ENCODE results near the gene MAGEL2. TPM values are rescaled to one million over a fixed set of nuclear protein-coding genes. Genes with fewer than 3 reads are reported as not detected.

Gene MAGEL2
- total RNA-seq = 5.0 TPM
- 0.89 TPM for polyA plus RNA-seq

DNA sequence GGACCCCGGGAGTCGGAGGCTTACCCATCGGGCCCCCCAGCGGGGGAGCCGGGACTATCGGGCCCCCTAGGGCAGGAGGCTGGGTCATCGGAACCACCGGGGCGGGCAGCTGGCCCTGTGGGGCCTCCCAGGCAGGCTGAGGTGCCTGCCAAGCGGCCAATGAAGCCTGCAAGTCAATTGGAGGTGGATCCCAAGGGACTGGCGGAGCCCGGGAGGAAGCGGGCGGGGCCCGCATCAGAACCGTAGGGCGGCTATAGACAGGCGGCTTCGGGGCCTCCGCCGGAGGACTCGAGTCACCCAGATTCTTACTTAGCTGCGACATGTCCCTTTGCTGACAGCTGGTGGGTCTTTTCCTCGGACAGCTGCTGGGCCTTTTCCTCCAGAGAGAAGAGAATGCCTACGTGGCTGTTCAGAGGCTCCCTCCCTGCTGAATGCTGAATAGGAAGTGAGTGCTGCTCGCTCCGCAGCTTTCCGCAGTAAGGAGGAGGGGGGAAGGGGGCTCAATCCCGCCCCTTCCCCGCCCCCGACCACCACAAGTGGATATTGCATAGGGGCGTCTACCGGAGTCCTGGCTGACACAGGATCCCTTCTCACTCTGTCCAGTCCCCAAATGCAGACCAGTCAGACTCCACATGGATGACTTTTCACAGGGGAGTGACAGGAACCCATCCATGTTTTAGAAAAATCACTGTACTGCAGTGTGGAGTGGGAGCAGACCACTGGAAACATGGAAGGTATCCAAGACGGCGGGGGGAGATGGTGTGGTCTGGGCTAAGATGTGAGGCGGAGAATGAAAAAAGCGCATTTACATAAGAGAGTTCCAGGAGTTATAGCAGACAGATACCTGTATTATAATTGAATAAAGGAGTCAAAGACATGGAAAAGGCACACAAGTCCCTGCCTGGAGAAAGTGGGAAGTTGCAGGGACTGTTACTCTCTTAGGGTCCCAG lies at the start of gene MAGEL2:
TSS of gene MAGEL2 (minus strand) at position 447 of the 950 bp plus-strand sequence. CDS start at position 322, 125 bp downstream.
- peak; percentile 41 for DNase-seq (ENCODE audit: extremely low spot score)
- H3K27ac ChIP-seq (ENCODE audit: low read depth) = no peak within 1 kb of the TSS
- 49% methylated on average over 37 of the region's 37 CpGs for WGBS

DNA sequence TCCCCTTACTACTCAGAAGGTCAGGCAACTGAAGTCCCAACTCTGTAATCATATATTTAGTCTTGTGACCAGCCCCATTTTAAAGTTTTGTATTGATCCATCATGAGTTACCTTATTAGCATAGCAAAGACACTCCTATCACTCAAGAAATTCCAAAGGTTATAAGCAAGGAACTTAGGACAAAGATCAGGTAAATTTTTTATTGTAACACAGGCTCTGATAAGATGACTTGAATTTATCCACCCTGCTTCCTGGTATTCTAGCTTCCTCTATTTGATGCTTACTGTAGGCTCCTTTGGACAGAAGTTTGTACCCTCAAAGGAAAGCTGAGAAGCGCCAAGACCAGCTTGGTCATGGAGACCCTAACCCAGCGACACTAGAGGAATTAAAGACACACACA lies 47.6 kb upstream of the MAGEL2 start:
- H3K4me1 ChIP-seq (ENCODE audit: insufficient read depth) = no peaks in the 10 kb centered on the region
- DNase-seq (ENCODE audit: extremely low spot score) = no peak
- H3K27ac ChIP-seq (ENCODE audit: low read depth) = no peak overlapping the region
- H3K4me3 ChIP-seq (ENCODE audit: low read depth, low read length) = no peak overlapping the region
- 69% methylated on average over 2 of the region's 2 CpGs for WGBS
- no peaks in the 10 kb centered on the region for H3K36me3 ChIP-seq (ENCODE audit: insufficient read depth)

More for the DNA sequence above, at the start of gene MAGEL2:
- Histone ChIP-seq H3K4me1 (ENCODE audit: insufficient read depth) (no peaks in the 10 kb centered on the region), H3K36me3 (ENCODE audit: insufficient read depth) (no peaks in the 10 kb centered on the region), H3K4me3 (ENCODE audit: low read depth, low read length) (peak within 1 kb of the TSS; percentile 19)

DNA sequence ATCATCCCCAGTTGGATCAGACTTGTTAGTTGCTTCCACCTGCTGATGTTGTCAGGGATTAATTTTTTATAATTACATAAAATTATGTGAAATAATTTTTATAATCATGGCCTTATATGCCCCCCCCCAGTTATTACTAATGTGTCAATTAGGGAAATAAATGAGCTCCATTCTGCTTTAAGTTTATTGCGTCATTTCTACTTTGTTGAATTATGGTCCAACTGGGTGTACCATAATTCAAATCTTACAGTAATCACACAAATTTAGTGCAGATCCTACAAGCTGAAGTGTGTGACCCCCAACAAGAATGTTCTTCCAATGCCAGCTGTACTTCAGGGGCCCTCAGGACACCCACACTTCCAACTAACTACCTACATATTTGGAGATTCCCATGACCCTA lies 46.9 kb upstream of the MAGEL2 start:
- no peaks in the 10 kb centered on the region for H3K36me3 ChIP-seq (ENCODE audit: insufficient read depth)
- H3K4me3 ChIP-seq (ENCODE audit: low read depth, low read length) = no peak overlapping the region
- 96% methylated on average over 1 of the region's 1 CpG for WGBS
- no peak overlapping the region for H3K27ac ChIP-seq (ENCODE audit: low read depth)
- no peak for DNase-seq (ENCODE audit: extremely low spot score)
- peaks cover 2% of the 10 kb centered on the region for H3K4me1 ChIP-seq (ENCODE audit: insufficient read depth)

DNA sequence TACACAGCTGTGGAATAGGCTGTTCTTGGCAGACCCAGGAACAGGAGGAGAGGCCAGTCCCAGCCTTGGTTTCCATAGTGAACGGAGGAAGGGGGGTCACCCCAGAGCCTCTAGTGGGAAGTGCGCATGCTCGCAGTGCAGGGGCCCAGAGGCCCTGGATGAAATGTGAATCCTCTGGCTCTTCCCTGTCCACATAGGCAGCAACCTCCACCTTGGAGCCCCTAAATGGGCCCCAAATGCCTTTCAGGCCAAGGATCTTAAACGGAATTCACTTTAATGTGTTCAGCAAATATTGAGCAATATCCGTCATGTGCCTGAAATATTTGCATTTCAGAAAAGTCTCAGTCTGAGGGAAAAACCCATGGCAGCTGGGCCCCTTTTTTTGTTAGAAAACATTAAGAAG lies 42.8 kb upstream of the MAGEL2 start:
- WGBS = 57% methylated on average over 5 of the region's 5 CpGs
- no peak overlapping the region for H3K27ac ChIP-seq (ENCODE audit: low read depth)
- peaks cover 4% of the 10 kb centered on the region for H3K4me1 ChIP-seq (ENCODE audit: insufficient read depth)
- no peaks in the 10 kb centered on the region for H3K36me3 ChIP-seq (ENCODE audit: insufficient read depth)
- peak; percentile 88 for DNase-seq (ENCODE audit: extremely low spot score)
- no peak overlapping the region for H3K4me3 ChIP-seq (ENCODE audit: low read depth, low read length)

DNA sequence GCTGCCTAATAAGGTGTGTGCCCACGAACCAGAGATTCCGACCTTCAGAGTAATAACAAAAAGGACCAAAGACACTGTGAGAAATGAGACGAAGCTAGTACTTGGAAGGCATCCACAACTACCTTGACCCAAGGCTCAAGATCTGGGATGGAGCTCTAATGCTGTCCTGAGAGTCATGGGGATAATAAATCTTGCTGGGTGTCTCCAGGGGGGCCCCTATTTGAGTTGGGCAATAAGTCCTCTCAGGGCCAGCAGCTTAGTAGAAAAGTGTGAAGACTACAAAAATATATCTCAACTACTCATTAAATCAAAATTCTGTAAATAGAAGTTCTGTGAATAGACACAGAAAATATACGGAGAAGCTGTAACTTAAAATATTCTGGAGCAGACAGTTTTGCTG lies 42.3 kb upstream of the MAGEL2 start:
- 52% methylated on average over 4 of the region's 4 CpGs for WGBS
- H3K27ac ChIP-seq (ENCODE audit: low read depth) = no peak overlapping the region
- H3K4me3 ChIP-seq (ENCODE audit: low read depth, low read length) = no peak overlapping the region
- H3K36me3 ChIP-seq (ENCODE audit: insufficient read depth) = no peaks in the 10 kb centered on the region
- H3K4me1 ChIP-seq (ENCODE audit: insufficient read depth) = peaks cover 4% of the 10 kb centered on the region
- DNase-seq (ENCODE audit: extremely low spot score) = peak; percentile 13

DNA sequence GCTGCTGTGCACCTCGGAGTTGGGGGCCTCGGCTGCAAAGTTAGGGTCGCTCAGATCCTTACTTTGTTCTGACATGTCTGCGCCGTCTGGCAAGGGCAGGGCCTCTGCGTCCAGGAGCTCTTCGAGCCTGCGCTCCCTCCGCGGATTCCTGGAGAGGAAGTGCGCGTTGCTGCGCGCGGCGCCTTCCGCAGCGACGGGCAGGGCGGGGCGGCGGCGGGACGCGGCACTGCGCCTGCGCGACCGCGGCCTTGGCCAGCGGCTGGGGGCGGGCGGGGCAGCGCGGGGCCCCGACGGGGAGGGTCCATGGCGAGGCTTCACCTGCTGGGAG lies 39.4 kb upstream of the MAGEL2 start, which contains the start of gene NDN:
TSS of gene NDN (minus strand) at position 163 of the 328 bp plus-strand sequence. CDS start at position 75, 88 bp downstream.
- Histone ChIP-seq H3K4me1 (ENCODE audit: insufficient read depth) (peaks cover 4% of the 10 kb centered on the region), H3K4me3 (ENCODE audit: low read depth, low read length) (peak within 1 kb of the TSS; percentile 43), H3K36me3 (ENCODE audit: insufficient read depth) (no peaks in the 10 kb centered on the region), H3K27ac (ENCODE audit: low read depth) (no peak within 1 kb of the TSS)
- peak; percentile 10 for DNase-seq (ENCODE audit: extremely low spot score)
- WGBS = 27% methylated on average over 38 of the region's 38 CpGs

DNA sequence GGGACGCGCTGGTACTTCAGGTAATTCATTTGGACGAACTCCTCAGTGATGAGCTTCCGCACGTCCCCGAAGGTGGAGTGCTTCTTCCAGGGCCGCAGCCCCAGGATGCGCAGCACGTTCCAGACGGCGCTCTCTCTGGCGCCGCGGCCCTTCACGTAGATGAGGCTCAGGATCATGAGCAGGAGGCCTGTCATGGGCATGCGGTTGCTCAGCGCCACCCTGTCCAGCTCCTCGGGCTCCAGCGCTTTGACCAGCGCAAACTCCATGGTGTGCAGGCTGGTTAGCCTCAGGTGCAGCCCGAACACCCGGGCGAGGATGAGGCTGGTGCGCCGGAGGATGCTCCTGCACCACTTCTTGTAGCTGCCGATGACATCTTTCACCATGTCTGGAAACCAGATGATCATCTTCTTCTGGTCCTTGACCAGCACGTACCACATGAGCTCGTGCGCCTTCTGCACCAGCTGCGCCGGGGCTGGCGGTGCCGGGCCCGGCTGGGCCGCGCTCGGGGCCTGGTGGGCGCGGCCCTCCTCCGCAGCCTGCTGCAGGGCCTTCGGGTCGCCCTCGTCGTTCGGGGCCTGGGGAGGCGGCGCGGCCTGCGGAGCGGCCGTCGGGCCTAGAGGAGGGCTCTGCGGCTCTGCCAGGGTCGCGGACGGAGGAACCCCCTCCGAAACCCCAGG lies 38.9 kb upstream of the MAGEL2 start:
- no peak for DNase-seq (ENCODE audit: extremely low spot score)
- 32% methylated on average over 57 of the region's 57 CpGs for WGBS
- H3K27ac ChIP-seq (ENCODE audit: low read depth) = no peak overlapping the region

DNA sequence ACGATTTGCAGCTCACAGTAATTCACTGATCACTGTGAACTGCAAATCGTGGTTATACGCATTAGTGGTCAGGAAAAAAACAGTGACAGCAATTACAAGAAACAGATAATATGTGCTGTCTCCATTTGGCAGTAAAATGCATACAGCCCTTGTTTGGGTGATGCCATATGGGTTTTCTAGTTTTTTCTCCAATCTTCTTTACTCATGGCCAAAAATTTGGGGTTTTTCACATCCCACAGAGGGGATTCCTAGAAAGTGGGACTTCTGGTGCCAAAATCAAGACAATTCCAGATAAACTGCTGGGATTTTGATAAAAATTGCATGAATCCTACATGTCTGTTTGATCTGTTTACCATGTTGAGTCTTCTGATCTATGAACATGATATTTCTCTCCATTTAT lies 23.8 kb upstream of the MAGEL2 start:
- Histone ChIP-seq H3K27ac (ENCODE audit: low read depth) (no peak overlapping the region), H3K4me3 (ENCODE audit: low read depth, low read length) (no peak overlapping the region), H3K4me1 (ENCODE audit: insufficient read depth) (no peaks in the 10 kb centered on the region), H3K36me3 (ENCODE audit: insufficient read depth) (no peaks in the 10 kb centered on the region)
- WGBS = 39% methylated on average over 3 of the region's 3 CpGs
- DNase-seq (ENCODE audit: extremely low spot score) = no peak

More for the DNA sequence above, 38.9 kb upstream of the MAGEL2 start:
- H3K4me1 ChIP-seq (ENCODE audit: insufficient read depth) = peaks cover 4% of the 10 kb centered on the region
- H3K4me3 ChIP-seq (ENCODE audit: low read depth, low read length) = peak overlapping the region; percentile 43
- H3K36me3 ChIP-seq (ENCODE audit: insufficient read depth) = no peaks in the 10 kb centered on the region

DNA sequence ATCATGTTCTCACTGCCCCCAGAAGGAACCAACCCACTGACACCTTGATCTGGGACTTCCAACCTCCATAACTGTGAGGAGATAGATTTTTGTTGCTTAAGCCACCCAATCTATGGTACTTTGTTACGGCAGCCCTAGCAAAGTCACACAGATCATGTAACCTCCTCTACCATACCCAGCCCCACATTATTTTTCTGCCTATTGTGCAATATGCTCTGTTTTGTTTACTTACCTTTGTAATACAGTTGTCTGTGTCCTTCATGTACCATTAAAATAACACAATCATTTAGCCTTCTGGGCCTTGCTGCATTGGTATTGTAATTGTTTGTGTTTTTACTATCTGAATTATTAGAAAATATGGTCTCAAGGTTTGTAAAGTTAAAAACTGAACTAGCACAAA lies 23.3 kb upstream of the MAGEL2 start:
- 76% methylated on average over 1 of the region's 1 CpG for WGBS
- no peak for DNase-seq (ENCODE audit: extremely low spot score)
- Histone ChIP-seq H3K27ac (ENCODE audit: low read depth) (no peak overlapping the region), H3K4me3 (ENCODE audit: low read depth, low read length) (no peak overlapping the region), H3K36me3 (ENCODE audit: insufficient read depth) (no peaks in the 10 kb centered on the region), H3K4me1 (ENCODE audit: insufficient read depth) (no peaks in the 10 kb centered on the region)

DNA sequence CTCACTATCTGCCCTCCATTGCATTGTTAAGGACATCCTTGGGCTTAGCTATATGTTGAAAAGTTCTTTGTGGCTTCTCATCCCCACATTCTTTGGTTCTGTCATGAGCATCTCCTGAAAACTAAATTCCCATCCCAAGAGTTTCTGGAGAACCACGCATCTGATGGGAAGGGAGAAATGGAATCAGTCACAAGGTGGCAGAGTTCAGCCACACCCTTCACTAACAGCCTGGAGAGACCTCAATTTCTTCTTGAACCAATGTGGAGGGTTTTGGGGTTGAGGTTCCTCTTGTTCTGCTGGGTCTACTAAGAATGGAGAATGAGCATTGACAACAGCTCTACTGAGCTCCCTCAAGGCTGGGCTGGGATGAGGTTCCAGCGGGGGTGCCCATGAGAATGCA lies 15.6 kb upstream of the MAGEL2 start:
- H3K36me3 ChIP-seq (ENCODE audit: insufficient read depth) = no peaks in the 10 kb centered on the region
- H3K27ac ChIP-seq (ENCODE audit: low read depth) = no peak overlapping the region
- DNase-seq (ENCODE audit: extremely low spot score) = no peak
- 62% methylated on average over 2 of the region's 2 CpGs for WGBS
- H3K4me1 ChIP-seq (ENCODE audit: insufficient read depth) = no peaks in the 10 kb centered on the region
- no peak overlapping the region for H3K4me3 ChIP-seq (ENCODE audit: low read depth, low read length)

DNA sequence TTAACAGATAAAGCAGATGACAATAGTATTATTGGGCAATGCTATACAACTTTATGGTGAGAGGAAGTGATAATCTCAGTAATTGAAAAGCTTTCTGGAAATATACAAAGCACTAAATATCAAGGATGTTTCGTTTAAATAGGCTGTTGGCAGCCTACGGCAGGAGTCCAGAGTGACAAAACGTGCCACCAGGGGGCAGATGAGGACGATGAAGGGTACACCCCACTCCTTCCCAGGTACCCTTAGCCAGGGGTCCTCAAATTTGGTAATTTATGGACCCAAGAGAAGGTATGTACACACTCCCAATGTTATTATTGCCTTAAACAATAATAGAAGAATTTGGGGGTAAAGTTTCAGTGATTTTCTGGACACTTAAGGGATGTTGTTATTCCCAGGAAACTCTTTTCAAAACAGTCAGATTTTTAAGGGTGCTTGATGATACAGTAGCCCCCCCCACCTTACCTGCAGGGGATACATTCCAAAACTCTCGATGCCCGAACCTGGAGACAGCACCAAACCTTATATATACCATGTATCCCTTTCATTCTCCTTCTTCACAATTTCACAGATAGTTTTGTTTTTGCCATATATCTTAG lies 1.4 kb upstream of the MAGEL2 start:
- DNase-seq (ENCODE audit: extremely low spot score) = no peak
- H3K27ac ChIP-seq (ENCODE audit: low read depth) = no peak overlapping the region
- 34% methylated on average over 6 of the region's 6 CpGs for WGBS
- no peak overlapping the region for H3K4me3 ChIP-seq (ENCODE audit: low read depth, low read length)
- H3K36me3 ChIP-seq (ENCODE audit: insufficient read depth) = no peaks in the 10 kb centered on the region
- H3K4me1 ChIP-seq (ENCODE audit: insufficient read depth) = no peaks in the 10 kb centered on the region

DNA sequence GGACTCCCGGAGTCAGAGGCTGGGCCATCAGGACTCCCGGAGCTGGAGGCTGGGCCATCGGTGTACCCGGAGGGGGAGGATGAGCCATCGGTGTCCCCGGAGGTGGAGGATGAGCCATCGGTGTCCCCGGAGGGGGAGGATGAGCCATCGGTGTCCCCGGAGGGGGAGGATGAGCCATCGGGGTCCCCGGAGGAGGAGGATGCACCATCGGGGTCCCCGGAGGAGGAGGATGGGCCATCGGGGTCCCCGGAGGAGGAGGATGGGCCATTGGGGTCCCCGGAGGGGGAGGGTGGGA lies 719 bp downstream of the MAGEL2 start:
- Histone ChIP-seq H3K36me3 (ENCODE audit: insufficient read depth) (no peaks in the 10 kb centered on the region), H3K4me3 (ENCODE audit: low read depth, low read length) (no peak overlapping the region), H3K27ac (ENCODE audit: low read depth) (no peak overlapping the region), H3K4me1 (ENCODE audit: insufficient read depth) (no peaks in the 10 kb centered on the region)
- WGBS = 72% methylated on average over 17 of the region's 17 CpGs
- DNase-seq (ENCODE audit: extremely low spot score) = no peak

DNA sequence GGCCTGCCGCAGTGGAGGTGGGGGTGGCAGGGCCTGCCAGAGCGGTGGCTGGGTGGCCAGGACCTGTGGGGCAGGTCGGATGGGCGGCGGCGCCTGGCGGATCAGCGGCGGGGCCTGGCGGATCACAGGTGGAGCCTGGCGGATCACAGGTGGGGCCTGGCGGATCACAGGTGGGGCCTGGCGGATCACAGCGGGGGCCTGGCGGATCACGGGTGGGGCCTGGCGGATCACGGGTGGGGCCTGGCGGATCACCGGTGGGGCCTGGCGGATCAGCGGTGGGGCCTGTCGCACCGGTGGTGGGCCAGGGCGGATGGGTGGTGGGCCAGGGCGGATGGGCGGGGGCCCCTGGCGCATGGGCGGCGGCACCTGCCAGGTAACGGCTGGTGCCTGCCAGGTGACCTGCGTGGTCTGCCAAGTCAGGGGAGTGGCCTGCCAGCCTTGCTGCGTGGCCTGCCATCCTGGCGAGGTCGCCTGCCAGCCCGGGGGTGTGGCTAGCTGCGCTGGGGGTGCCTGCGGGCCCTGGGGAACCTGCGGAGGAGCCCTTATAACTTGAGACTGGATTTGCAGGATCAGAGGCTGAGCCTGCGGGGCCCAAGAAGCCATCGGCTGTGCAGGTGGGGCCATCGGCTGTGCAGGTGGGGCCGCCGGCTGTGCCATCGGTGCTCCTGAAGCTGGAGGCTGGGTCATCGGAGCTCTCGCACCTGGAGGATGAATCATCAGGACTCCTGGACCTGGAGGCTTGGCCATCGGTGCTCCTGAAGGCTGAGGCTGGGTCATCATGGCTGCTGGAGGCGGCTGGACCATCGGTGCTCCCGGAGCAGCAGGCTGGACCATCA lies 1.3 kb downstream of the MAGEL2 start:
- Histone ChIP-seq H3K36me3 (ENCODE audit: insufficient read depth) (no peaks in the 10 kb centered on the region), H3K27ac (ENCODE audit: low read depth) (no peak overlapping the region), H3K4me1 (ENCODE audit: insufficient read depth) (no peaks in the 10 kb centered on the region), H3K4me3 (ENCODE audit: low read depth, low read length) (no peak overlapping the region)
- WGBS = 95% methylated on average over 51 of the region's 51 CpGs
- no peak for DNase-seq (ENCODE audit: extremely low spot score)

Data from urinary bladder (tissue), 4 donors.